Ovary (tissue), 9 donors: ENCODE data around the gene SPTY2D1. TPM values are rescaled to one million over a fixed set of nuclear protein-coding genes. Genes with fewer than 3 reads are reported as not detected.

Experiments used
- DNase-seq, 5 donors: peaks; one replicate each; pipeline ENCODE4 v3.0.0-alpha.2; 2019 to 2020
- H3K27ac ChIP-seq, 2 donors: fragments of 200-600 bp; one replicate each; pipeline versions ENCODE4 v1.5.1 to v1.8.0; 2019 to 2022
- H3K27me3 ChIP-seq: fragments of 200-600 bp; one replicate; pipeline ENCODE4 v1.8.0; 2022
- H3K36me3 ChIP-seq: fragments of 200-600 bp; sonication (generic); one replicate; pipeline ENCODE4 v1.5.1; 2019
- H3K4me1 ChIP-seq: one replicate; pipeline ENCODE4 v1.8.1; 2013; ENCODE audit warnings: mild to moderate bottlenecking, moderate library complexity; ENCODE audit not compliant: insufficient read depth
- H3K4me3 ChIP-seq: fragments of 200-600 bp; sonication (generic); one replicate; pipeline ENCODE4 v1.5.1; 2017
- H3K9me3 ChIP-seq, 2 donors: fragments of 200-600 bp in 1 of 2; sonication (generic) in 1 of 2; one replicate each; pipeline versions ENCODE4 v1.5.1 to v1.8.1; 2013 to 2019; ENCODE audit warnings: mild to moderate bottlenecking in 1 of 2, moderate library complexity in 1 of 2
- EP300 ChIP-seq: sonication (generic); formaldehyde crosslinking; IDR thresholded peaks from one replicate; pipeline ENCODE4 v1.6.1; 2017; ENCODE audit warnings: antibody characterized with exemption
- POLR2A ChIP-seq: fragments of 450-650 bp; IDR thresholded peaks from one replicate; pipeline ENCODE4 v1.6.1; 2017; ENCODE audit warnings: antibody characterized with exemption, mild to moderate bottlenecking, moderate library complexity
- WGBS, 3 donors: extraction: QIAGEN DNeasy Blood & Tissue Kit in 1 of 3; methylation state at CpG; one replicate each; pipeline versions ENCODE4 v1.1.5 to v1.1.7; 2013 to 2017; 5-methylcytosine and 5-hydroxymethylcytosine counted together
- intact Hi-C, 4 donors: fragments of 100-400 bp; cut with DNase I; formaldehyde crosslinking; loops; one replicate each; pipeline versions ENCODE4 v1.11.0 to v1.15.1; 2022 to 2023
- polyA plus RNA-seq, 2 donors: library from polyadenylated mRNA; stranded (reverse); fragments of 200-250 nt in 1 of 2; fragments of 350-450 nt in 1 of 2; fragmentation: Illumina TruSeq in 1 of 2; extraction: RNeasy Lipid Tissue Mini Kit (QIAGEN cat#74804) in 1 of 2; gene quantifications; one replicate each; pipeline ENCODE4 v1.2.3, GENCODE V29; 2013 to 2014
- total RNA-seq, 7 donors: library from RNA; depleted of rRNA in 2 of 7; stranded (reverse); fragments of >200 nt in 2 of 7; fragmentation: NEBNext Ultra II Directional in 3 of 7; extraction: Animal tissue kit (Norgen Biotek cat#: 25700) in 3 of 7; gene quantifications; one replicate each; pipeline versions ENCODE4 v1.1.0 to v1.2.4, GENCODE V29; 2016 to 2023
- TF ChIP-seq, protein P1 (sequence below), 3 donors: fragments of 450-650 bp in 2 of 3; fragments of 200-600 bp in 1 of 3; IDR thresholded peaks; one replicate each; pipeline versions ENCODE4 v1.5.1 to v1.8.0; 2016 to 2022; ENCODE audit warnings: antibody characterized with exemption in 3 of 3, mild to moderate bottlenecking in 1 of 3
- donor health status: DM: no; HTN: no; CAD: no; lungs with moderate emphysema.
- donor health status: DM: no; HTN: no; CAD: no.
- donor health status: Bipolar disorder and iron deficiency.
- donor health status: DM: yes; HTN: yes; CAD: no.
- donor health status: DM: no; HTN: no; CAD: no.
- donor health status: DM: yes; HTN: yes; CAD: no.

SPTY2D1 gene
- total and polyA plus RNA-seq, 9 donors: 8.2 to 25.2 (median 19.0) TPM

DNA sequence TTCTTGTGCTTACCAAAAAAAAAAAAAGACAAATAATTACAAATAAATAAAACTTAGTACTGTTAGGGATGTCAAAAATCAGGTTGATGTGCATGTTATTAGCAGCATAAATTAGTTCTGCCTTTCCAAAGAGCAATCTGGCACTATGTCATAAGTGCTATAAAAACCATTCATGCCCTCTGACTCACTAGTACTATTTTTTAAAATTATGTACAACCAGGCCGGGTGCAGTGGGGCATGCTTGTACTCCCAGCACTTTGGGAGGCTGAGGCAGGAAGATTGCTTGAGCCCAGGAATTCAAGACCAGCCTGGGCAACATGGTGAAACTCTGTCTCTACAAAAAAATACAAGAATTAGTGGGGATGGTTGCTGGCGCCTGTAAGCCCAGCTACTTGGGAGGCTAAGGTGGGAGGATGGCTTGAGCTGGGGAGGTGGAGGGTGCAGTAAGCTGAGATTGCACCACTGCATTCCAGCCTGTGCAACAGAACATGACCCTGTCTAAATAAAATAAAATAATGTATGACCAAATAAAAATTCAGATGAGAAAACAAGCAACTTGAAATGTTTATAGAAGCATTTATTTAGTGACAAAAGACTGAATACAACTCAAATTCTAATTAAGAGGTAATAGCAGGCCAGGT, 70.9 kb downstream of the SPTY2D1 start:
- H3K9me3 ChIP-seq: no peaks in the 10 kb centered on the region
- H3K36me3 ChIP-seq: no peaks in the 10 kb centered on the region
- no peak overlapping the region for H3K4me3 ChIP-seq

More for the DNA sequence above, 70.9 kb downstream of the SPTY2D1 start:
- Histone ChIP-seq H3K4me1 (no peaks in the 10 kb centered on the region), H3K27me3 (no peaks in the 10 kb centered on the region), H3K27ac (no peak overlapping the region)
- intact Hi-C loops: no loop called here
- no peak for DNase-seq
- WGBS, 3 donors: 65 to 85% (median 77%) methylated on average over 2 of the region's 2 CpGs
- TF ChIP-seq POLR2A (no peak), EP300 (no peak)
- TF ChIP-seq, protein P1, sequence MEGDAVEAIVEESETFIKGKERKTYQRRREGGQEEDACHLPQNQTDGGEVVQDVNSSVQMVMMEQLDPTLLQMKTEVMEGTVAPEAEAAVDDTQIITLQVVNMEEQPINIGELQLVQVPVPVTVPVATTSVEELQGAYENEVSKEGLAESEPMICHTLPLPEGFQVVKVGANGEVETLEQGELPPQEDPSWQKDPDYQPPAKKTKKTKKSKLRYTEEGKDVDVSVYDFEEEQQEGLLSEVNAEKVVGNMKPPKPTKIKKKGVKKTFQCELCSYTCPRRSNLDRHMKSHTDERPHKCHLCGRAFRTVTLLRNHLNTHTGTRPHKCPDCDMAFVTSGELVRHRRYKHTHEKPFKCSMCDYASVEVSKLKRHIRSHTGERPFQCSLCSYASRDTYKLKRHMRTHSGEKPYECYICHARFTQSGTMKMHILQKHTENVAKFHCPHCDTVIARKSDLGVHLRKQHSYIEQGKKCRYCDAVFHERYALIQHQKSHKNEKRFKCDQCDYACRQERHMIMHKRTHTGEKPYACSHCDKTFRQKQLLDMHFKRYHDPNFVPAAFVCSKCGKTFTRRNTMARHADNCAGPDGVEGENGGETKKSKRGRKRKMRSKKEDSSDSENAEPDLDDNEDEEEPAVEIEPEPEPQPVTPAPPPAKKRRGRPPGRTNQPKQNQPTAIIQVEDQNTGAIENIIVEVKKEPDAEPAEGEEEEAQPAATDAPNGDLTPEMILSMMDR (IDR thresholded peaks at IDR 0.05): no peak

Other genes starting within 250 kb of the SPTY2D1 start
- 100 to 1,000 TPM; 110 to 398 (median 199) TPM for gene LDHA, start 239.8 kb downstream of the SPTY2D1 start, total RNA-seq
- gene LDHA, start 239.8 kb downstream of the SPTY2D1 start, polyA plus RNA-seq: 100 to 1,000 TPM; 130 to 444 TPM
- gene LDHC, start 222.0 kb downstream of the SPTY2D1 start, total RNA-seq: 1 to 10 TPM in 2 of 7 donors, not detected in 5; 1.1 TPM
- gene LDHC, start 222.0 kb downstream of the SPTY2D1 start, polyA plus RNA-seq: under 1 TPM in 1 of 2 donors, not detected in 1; 0.96 TPM
- 1 to 10 TPM in 1 of 7 donors, under 1 TPM in 3, not detected in 3; 0.32 to 1.2 (median 0.55) TPM for gene LDHAL6A, start 178.5 kb downstream of the SPTY2D1 start, total RNA-seq
- gene LDHAL6A, start 178.5 kb downstream of the SPTY2D1 start, polyA plus RNA-seq: under 1 TPM in 1 of 2 donors, not detected in 1; 0.84 TPM
- 100 to 1,000 TPM in 1 of 7 donors, 10 to 100 TPM in 6; 36.2 to 105 (median 45.9) TPM for gene TSG101, start 107.4 kb downstream of the SPTY2D1 start, total RNA-seq
- gene TSG101, start 107.4 kb downstream of the SPTY2D1 start, polyA plus RNA-seq: 100 to 1,000 TPM in 1 of 2 donors, 10 to 100 TPM in 1; 52.0 to 129 TPM
- gene UEVLD, start 45.6 kb downstream of the SPTY2D1 start, total RNA-seq: 10 to 100 TPM; 14.9 to 22.9 (median 16.9) TPM
- 10 to 100 TPM in 1 of 2 donors, 1 to 10 TPM in 1; 7.0 to 12.3 TPM for gene UEVLD, start 45.6 kb downstream of the SPTY2D1 start, polyA plus RNA-seq
- gene MISFA, start 34.6 kb downstream of the SPTY2D1 start, total RNA-seq: 1 to 10 TPM in 5 of 7 donors, not detected in 2; 2.7 to 4.6 (median 3.6) TPM
- gene MISFA, start 34.6 kb downstream of the SPTY2D1 start, polyA plus RNA-seq: 1 to 10 TPM in 1 of 2 donors, under 1 TPM in 1; 0.79 to 2.5 TPM
- 10 to 100 TPM in 5 of 7 donors, 1 to 10 TPM in 2; 8.4 to 18.2 (median 14.9) TPM for gene TMEM86A, start 64.4 kb upstream of the SPTY2D1 start, total RNA-seq
- gene TMEM86A, start 64.4 kb upstream of the SPTY2D1 start, polyA plus RNA-seq: 10 to 100 TPM; 10.2 to 11.5 TPM
- gene IGSF22, start 91.8 kb upstream of the SPTY2D1 start, total RNA-seq: 1 to 10 TPM in 5 of 7 donors, under 1 TPM in 1, not detected in 1; 0.11 to 1.5 (median 1.1) TPM
- under 1 TPM; 0.13 to 0.24 TPM for gene IGSF22, start 91.8 kb upstream of the SPTY2D1 start, polyA plus RNA-seq
- 1 to 10 TPM in 3 of 7 donors, under 1 TPM in 4; 0.43 to 9.5 (median 0.68) TPM for gene PTPN5, start 157.5 kb upstream of the SPTY2D1 start, total RNA-seq
- 1 to 10 TPM; 1.5 to 2.7 TPM for gene PTPN5, start 157.5 kb upstream of the SPTY2D1 start, polyA plus RNA-seq